ENCODE data around the gene PTPRD.
"Not testable (repeated sequence)": the region's sequence is repeated elsewhere in the genome, so short reads cannot be mapped to it uniquely, and the experiment has no call there.

PTPRD gene

DNA sequence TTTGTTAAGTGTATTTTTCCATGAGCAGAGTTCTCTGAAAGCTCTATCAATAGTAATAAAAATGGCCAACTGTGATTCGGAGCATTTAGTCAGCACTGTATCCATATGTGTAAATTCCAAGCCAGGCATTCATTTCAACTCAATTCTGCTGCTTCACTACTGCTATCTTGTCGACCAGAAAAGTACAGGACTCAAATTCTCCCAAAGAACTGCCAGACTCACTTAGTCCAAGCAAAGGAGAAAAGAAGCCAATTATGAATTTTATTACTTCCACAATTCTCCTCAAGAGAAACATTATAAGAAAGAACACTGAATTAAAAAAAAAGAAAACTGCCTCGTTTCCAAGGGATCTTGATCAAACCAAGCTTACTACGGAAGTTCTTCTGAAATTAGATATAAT, 1906.9 kb downstream of the PTPRD start:
- H3K4me3 ChIP-seq (ENCODE audit: low read depth, low read length), result no peak overlapping the region
- TF ChIP-seq, protein P1, sequence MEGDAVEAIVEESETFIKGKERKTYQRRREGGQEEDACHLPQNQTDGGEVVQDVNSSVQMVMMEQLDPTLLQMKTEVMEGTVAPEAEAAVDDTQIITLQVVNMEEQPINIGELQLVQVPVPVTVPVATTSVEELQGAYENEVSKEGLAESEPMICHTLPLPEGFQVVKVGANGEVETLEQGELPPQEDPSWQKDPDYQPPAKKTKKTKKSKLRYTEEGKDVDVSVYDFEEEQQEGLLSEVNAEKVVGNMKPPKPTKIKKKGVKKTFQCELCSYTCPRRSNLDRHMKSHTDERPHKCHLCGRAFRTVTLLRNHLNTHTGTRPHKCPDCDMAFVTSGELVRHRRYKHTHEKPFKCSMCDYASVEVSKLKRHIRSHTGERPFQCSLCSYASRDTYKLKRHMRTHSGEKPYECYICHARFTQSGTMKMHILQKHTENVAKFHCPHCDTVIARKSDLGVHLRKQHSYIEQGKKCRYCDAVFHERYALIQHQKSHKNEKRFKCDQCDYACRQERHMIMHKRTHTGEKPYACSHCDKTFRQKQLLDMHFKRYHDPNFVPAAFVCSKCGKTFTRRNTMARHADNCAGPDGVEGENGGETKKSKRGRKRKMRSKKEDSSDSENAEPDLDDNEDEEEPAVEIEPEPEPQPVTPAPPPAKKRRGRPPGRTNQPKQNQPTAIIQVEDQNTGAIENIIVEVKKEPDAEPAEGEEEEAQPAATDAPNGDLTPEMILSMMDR (conservative IDR thresholded peaks at IDR 0.05; ENCODE audit: low read depth, low read length), result no peak
- DNase-seq (ENCODE audit: low read depth), result no peak

DNA sequence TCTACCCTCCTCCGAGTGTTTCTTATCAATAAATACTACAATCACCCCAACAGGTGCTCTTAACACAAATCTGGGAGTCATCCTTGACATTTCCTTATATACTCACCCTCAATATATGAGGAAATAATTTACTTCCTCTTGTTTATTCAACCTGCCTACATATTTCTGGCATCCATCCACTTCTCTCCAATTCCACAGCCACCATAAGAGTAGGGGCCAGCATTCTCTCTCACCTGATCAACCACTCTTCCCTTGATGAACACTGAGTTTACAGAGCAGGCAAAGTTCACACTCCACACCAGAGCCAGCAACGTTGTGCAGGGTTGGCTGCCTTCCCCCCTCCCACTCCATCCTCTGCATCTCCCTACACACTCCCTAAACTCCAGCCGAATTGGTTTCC, 1908.9 kb downstream of the PTPRD start:
- DNase-seq (ENCODE audit: low read depth), result no peak
- TF ChIP-seq, protein P1 (conservative IDR thresholded peaks at IDR 0.05; ENCODE audit: low read depth, low read length), result no peak
- H3K4me3 ChIP-seq (ENCODE audit: low read depth, low read length), result no peak overlapping the region

DNA sequence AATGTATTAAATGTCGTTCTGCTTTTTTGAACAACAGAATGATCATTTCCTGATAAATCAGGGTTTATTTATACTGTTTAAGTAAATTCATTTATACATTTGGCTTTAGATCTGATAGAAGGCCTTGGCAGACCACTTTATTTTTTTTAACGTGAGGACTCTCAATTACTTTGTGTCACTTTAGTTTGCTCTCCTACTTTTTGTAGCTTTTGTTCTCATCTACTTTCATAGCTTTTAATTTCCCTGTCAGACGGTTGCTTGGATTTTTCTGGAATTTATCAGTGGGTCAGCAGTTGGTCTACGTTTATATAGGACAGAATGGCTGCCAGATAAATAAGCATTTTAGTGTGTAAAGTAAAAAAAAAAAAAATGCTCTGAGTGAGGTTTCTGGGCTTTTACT, 1910.9 kb downstream of the PTPRD start:
- TF ChIP-seq, protein P1 (conservative IDR thresholded peaks at IDR 0.05; ENCODE audit: low read depth, low read length), result no peak
- H3K4me3 ChIP-seq (ENCODE audit: low read depth, low read length), result no peak overlapping the region
- no peak for DNase-seq (ENCODE audit: low read depth)

DNA sequence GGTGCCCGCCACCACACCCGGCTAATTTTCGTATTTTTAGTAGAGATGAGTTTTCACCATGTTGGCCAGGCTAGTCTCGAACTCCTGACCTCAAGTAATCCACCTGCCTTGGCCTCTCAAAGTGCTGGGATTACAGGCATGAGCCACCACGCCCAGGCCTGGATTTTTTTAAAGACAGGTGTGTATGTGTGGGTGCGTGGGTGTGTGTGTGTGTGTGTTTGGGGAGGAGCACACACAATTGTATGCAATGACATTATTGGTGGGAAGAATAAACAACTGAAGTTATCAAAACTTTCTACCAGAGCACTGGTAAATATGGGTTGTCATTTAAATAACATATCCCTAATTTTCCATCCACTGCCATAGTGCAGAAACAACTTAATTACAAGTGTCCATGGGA, 1915.2 kb downstream of the PTPRD start:
- DNase-seq (ENCODE audit: low read depth); H3K4me3 ChIP-seq (ENCODE audit: low read depth, low read length): not testable (repeated sequence)

DNA sequence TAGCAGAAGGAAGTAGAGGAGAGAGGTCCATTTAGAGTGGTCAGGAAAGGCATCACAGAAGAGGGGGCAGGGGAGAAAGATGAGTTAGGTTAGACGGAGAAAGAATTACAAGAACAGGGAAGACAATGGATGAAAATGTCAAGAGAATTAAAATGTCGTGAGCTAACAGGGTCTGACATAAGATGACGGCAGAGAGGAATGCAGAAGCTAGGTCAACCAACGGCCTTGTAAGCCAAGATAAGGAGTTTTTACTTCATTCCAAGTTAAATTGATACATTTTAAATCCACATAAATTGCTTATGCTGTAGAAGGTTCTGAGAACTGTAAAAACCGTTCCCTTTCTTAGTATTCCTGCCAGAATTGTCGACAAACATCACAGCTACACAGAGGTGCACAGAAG, 1916.3 kb downstream of the PTPRD start:
- no peak overlapping the region for H3K4me3 ChIP-seq (ENCODE audit: low read depth, low read length)
- TF ChIP-seq, protein P1 (conservative IDR thresholded peaks at IDR 0.05; ENCODE audit: low read depth, low read length), result no peak
- no peak for DNase-seq (ENCODE audit: low read depth)

DNA sequence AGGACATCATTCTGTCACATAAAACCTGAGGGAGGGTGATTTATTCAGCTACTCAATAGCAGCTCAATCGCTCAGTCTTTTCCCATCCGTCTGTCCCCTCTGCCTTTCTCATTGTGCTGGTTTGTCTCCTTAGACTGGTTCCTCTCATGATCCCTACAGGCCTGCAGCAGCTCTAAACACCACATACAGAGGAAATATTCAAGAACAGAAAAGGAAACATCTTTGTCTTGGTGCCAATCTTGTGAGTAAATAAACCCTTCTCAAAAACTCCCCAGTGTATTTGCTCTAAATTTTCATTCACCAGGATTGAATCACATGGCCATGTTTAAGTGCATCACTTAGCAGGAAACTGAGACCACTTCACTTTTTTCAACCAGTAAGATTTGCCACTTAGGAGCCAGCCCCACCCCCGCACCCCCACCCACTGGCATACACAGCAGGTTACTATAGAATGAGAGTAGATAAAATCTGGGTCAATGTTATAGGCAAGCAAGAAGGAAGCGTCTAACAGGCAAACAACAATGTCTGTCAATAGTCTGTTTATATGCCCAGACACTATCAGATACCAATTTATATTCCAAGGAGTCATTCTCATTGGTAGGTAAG, 1917.7 kb downstream of the PTPRD start:
- no peak overlapping the region for H3K4me3 ChIP-seq (ENCODE audit: low read depth, low read length)
- TF ChIP-seq, protein P1 (conservative IDR thresholded peaks at IDR 0.05; ENCODE audit: low read depth, low read length), result no peak

DNA sequence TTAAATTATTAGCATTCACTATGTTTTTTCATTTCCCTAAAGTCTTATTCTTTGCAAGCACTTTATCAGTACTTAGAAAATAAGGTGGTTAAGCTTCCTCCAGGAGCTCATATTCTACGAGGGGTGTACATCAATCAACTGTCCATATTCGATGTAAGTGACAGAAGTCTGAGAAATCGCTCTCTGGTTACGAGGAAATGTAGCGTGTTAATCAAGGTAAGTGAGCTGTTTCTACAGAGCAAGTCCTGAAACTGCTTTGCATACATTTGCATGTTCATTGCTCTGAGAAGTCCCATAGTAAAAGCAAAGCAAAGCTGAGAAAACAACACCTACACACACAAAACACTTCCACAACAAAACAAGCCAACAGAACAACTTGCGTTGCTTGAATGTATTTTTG, 1919.3 kb downstream of the PTPRD start:
- TF ChIP-seq, protein P1 (conservative IDR thresholded peaks at IDR 0.05; ENCODE audit: low read depth, low read length), result no peak
- H3K4me3 ChIP-seq (ENCODE audit: low read depth, low read length), result no peak overlapping the region
- DNase-seq (ENCODE audit: low read depth), result no peak

More for the DNA sequence above, 1917.7 kb downstream of the PTPRD start:
- DNase-seq (ENCODE audit: low read depth), result no peak

Measured in choroid plexus epithelial cell (primary cell).